CD14-positive monocyte (primary cell): ENCODE data around the gene WDPCP. TPM values are rescaled to one million over a fixed set of nuclear protein-coding genes. Genes with fewer than 3 reads are reported as not detected.

Experiments
- DNase-seq, 3 donors: peaks; one replicate each; pipeline ENCODE4 v3.0.0-alpha.2; 2011 to 2022
- H2AFZ ChIP-seq: 2 replicates; pipeline ENCODE4 v1.6.0; 2012; ENCODE audit warnings: mild to moderate bottlenecking, low read depth, low read length, inconsistent platforms; ENCODE audit not compliant: insufficient read depth, poor library complexity, severe bottlenecking
- H3K27ac ChIP-seq, 2 donors: 1 replicate in 1 of 2; 2 replicates in 1 of 2; pipeline ENCODE4 v1.5.1; 2012 to 2013; ENCODE audit warnings: low read length in 2 of 2, control low read depth in 1 of 2, inconsistent platforms in 1 of 2, low read depth in 1 of 2, mild to moderate bottlenecking in 1 of 2
- H3K27me3 ChIP-seq, 2 donors: one replicate each; pipeline versions ENCODE4 v1.6.0 to v1.6.1; 2011 to 2013; ENCODE audit warnings: low read length in 2 of 2; ENCODE audit not compliant: control insufficient read depth in 2 of 2, insufficient read depth in 2 of 2
- H3K36me3 ChIP-seq, 2 donors: replicated peaks in 1 of 2; 1 replicate in 1 of 2; 2 replicates in 1 of 2; pipeline versions ENCODE4 v1.5.1 to v1.6.1; 2012 to 2013; ENCODE audit warnings: low read length in 2 of 2, control low read depth in 1 of 2, inconsistent platforms in 1 of 2, mild to moderate bottlenecking in 1 of 2; ENCODE audit not compliant: insufficient read depth in 2 of 2, control insufficient read depth in 1 of 2
- H3K4me1 ChIP-seq, 2 donors: 1 replicate in 1 of 2; 2 replicates in 1 of 2; pipeline versions ENCODE4 v1.5.1 to v1.6.1; 2012 to 2013; ENCODE audit warnings: low read length in 2 of 2, control low read depth in 1 of 2, inconsistent platforms in 1 of 2, mild to moderate bottlenecking in 1 of 2, moderate library complexity in 1 of 2; ENCODE audit not compliant: insufficient read depth in 2 of 2, control insufficient read depth in 1 of 2
- H3K4me2 ChIP-seq: replicated peaks from 2 replicates; pipeline ENCODE3; 2012; ENCODE audit warnings: low read length, moderate library complexity, mild to moderate bottlenecking; ENCODE audit not compliant: poor library complexity, severe bottlenecking; ENCODE audit errors: extremely low read depth
- H3K4me3 ChIP-seq, 3 experiments: fragments of 200-600 bp in 1 of 3; sonication (generic) in 1 of 3; replicated peaks in 1 of 3; 1 replicate in 2 of 3; 2 replicates in 1 of 3; pipeline ENCODE4 v1.5.1; 2011 to 2013; ENCODE audit warnings: low read length in 3 of 3, mild to moderate bottlenecking in 3 of 3, control low read depth in 2 of 3, low read depth in 2 of 3, inconsistent platforms in 1 of 3, moderate library complexity in 1 of 3
- H3K79me2 ChIP-seq: 2 replicates; pipeline ENCODE4 v1.6.0; 2012; ENCODE audit warnings: mild to moderate bottlenecking, control low read depth, inconsistent platforms, low read length, moderate library complexity; ENCODE audit not compliant: insufficient read depth
- H3K9ac ChIP-seq: 2 replicates; pipeline ENCODE4 v1.6.0; 2017; ENCODE audit warnings: low read length, mild to moderate bottlenecking; ENCODE audit not compliant: insufficient read depth, poor library complexity, severe bottlenecking
- H3K9me3 ChIP-seq, 2 donors: replicated peaks in 1 of 2; 1 replicate in 1 of 2; 2 replicates in 1 of 2; pipeline versions ENCODE4 v1.5.1 to v1.6.1; 2012 to 2013; ENCODE audit warnings: low read length in 2 of 2, control low read depth in 1 of 2; ENCODE audit not compliant: control insufficient read depth in 1 of 2, insufficient read depth in 1 of 2
- H4K20me1 ChIP-seq: 2 replicates; pipeline ENCODE4 v1.6.0; 2012; ENCODE audit warnings: mild to moderate bottlenecking, low read length, control low read depth, moderate library complexity; ENCODE audit not compliant: insufficient read depth
- H3K27ac Mint-ChIP-seq, 7 donors: one replicate each; pipeline ENCODE4 v1.8.0; 2020; ENCODE audit warnings: mild to moderate bottlenecking in 7 of 7, mixed read lengths in 7 of 7, moderate library complexity in 6 of 7, inconsistent platforms in 2 of 7
- H3K27me3 Mint-ChIP-seq, 3 donors: one replicate each; pipeline ENCODE4 v1.8.0; 2021 to 2022; ENCODE audit warnings: low read depth in 3 of 3, mild to moderate bottlenecking in 3 of 3, mixed read lengths in 3 of 3, moderate library complexity in 3 of 3, inconsistent platforms in 1 of 3
- H3K36me3 Mint-ChIP-seq, 2 donors: one replicate each; pipeline ENCODE4 v1.8.0; 2020; ENCODE audit warnings: mixed read lengths in 2 of 2, inconsistent platforms in 1 of 2, mild to moderate bottlenecking in 1 of 2
- H3K4me1 Mint-ChIP-seq: one replicate; pipeline ENCODE4 v1.8.0; 2020; ENCODE audit warnings: mild to moderate bottlenecking, mixed read lengths
- H3K4me3 Mint-ChIP-seq, 2 donors: one replicate each; pipeline ENCODE4 v1.8.0; 2020; ENCODE audit warnings: mild to moderate bottlenecking in 2 of 2, mixed read lengths in 2 of 2, moderate library complexity in 1 of 2
- H3K9me3 Mint-ChIP-seq, 7 donors: one replicate each; pipeline ENCODE4 v1.8.0; 2020 to 2022; ENCODE audit warnings: mixed read lengths in 7 of 7, mild to moderate bottlenecking in 6 of 7, moderate library complexity in 6 of 7, inconsistent platforms in 2 of 7
- WGBS: methylation state at CpG from one replicate; pipeline ENCODE4 v1.1.5; 2013; ENCODE audit warnings: missing lambda C conversion rate; ENCODE audit not compliant: insufficient coverage; 5-methylcytosine and 5-hydroxymethylcytosine counted together
- intact Hi-C, 2 donors: fragments of 100-400 bp; cut with micrococcal nuclease; formaldehyde crosslinking; loops; one replicate each; pipeline versions ENCODE4 v1.15.0 to v1.15.1; 2023
- polyA plus RNA-seq, 3 donors: library from polyadenylated mRNA; depleted of rRNA in 1 of 3; unstranded in 2 of 3; stranded (reverse) in 1 of 3; fragments of 300-500 nt in 2 of 3; fragments of >200 nt in 1 of 3; fragmentation: Illumina TruSeq in 2 of 3; gene quantifications; 1 replicate in 2 of 3; 2 replicates in 1 of 3; pipeline ENCODE4 v1.2.3, GENCODE V29; 2012 to 2021
- TF ChIP-seq, protein P1 (sequence below): fragments of 200-600 bp; IDR thresholded peaks from one replicate; pipeline ENCODE4 v1.8.0; 2022; ENCODE audit warnings: antibody characterized with exemption, mild to moderate bottlenecking

Gene WDPCP
- polyA plus RNA-seq, 3 donors = 3.3 to 5.2 (median 3.7) TPM

DNA sequence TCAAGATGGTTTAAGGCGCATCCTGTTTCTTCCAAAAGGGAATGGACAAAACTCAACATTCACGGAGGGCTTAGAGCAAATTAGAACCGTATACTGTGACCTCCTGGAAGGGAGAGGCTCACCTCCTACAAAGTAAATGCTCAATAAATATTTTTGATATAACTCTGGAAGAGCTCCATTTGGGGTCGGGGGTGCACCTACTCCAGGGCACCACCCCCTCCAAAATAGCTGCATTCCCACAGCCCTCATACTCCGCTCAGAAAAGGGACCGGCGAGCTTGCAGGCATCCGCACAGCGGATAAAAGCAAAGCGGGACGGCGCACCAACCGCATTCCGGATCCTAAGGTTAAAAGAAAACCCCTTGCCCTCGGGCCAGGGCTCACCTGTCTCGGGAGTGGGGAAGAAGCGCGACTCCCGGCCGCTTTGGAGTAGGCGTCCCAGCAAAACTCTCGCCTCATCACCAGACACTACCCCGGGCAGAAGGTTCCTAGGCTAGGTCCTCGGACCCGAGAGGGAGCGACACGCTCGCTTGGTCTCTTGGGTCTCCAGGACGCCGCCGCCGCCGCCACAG is 378 bp downstream of the WDPCP start:
- peak overlapping the region; percentile 83 for H3K9ac ChIP-seq
- intact Hi-C loops = loop anchor here (5.0 to 10.0 kb wide), 3 partner anchors 254 to 883 kb away; partner anchors contain the start of genes UGP2 (in 2 of the 2) and EHBP1 (in 1 of the 2)
- Mint-ChIP-seq H3K4me3 (peak overlapping the region; percentile 99), H3K36me3 (peaks cover 0 to 1% of the 10 kb centered on the region in 2 donors), H3K27me3 (peaks cover 0 to 1% (median 0%) of the 10 kb centered on the region in 3 donors), H3K27ac (peak overlapping the region; percentile 98 to 100 (median 99)), H3K4me1 (peaks cover 38% of the 10 kb centered on the region), H3K9me3 (no peaks in the 10 kb centered on the region)
- peaks cover 62% of the 10 kb centered on the region for H3K79me2 ChIP-seq
- H2AFZ ChIP-seq = peak overlapping the region; percentile 100
- TF ChIP-seq, protein P1, sequence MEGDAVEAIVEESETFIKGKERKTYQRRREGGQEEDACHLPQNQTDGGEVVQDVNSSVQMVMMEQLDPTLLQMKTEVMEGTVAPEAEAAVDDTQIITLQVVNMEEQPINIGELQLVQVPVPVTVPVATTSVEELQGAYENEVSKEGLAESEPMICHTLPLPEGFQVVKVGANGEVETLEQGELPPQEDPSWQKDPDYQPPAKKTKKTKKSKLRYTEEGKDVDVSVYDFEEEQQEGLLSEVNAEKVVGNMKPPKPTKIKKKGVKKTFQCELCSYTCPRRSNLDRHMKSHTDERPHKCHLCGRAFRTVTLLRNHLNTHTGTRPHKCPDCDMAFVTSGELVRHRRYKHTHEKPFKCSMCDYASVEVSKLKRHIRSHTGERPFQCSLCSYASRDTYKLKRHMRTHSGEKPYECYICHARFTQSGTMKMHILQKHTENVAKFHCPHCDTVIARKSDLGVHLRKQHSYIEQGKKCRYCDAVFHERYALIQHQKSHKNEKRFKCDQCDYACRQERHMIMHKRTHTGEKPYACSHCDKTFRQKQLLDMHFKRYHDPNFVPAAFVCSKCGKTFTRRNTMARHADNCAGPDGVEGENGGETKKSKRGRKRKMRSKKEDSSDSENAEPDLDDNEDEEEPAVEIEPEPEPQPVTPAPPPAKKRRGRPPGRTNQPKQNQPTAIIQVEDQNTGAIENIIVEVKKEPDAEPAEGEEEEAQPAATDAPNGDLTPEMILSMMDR = no peak
- H3K27ac ChIP-seq = peak overlapping the region; percentile 94 to 96
- no peaks in the 10 kb centered on the region for H3K36me3 ChIP-seq
- H3K4me3 ChIP-seq = peak overlapping the region; percentile 65 to 90 (median 66)
- 0% methylated on average over 31 of the region's 33 CpGs for WGBS
- H3K9me3 ChIP-seq = no peaks in the 10 kb centered on the region
- peaks cover 36 to 44% of the 10 kb centered on the region in 2 donors for H3K4me1 ChIP-seq
- DNase-seq = peak in 1 of 3 donors; percentile 4
- H3K27me3 ChIP-seq = no peaks in the 10 kb centered on the region
- peaks cover 13% of the 10 kb centered on the region for H4K20me1 ChIP-seq
- H3K4me2 ChIP-seq = peak overlapping the region; percentile 98

DNA sequence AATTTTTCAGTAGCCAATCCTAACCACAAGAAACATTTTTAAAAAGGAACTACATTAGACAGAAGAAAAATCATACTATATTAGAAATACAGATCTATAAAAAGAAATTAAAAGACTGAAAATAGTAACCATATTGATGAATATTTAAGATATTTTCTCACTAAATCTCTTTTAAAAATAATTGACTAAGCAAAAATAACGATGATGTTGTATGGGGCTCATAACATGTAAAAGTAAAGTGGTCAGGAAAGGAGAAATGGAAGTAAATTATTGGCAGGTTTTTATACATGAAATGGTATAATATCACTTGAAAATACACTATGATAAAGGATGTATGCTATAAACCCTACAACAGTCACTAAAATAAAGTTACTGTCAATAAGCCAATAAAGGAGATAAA is 5.4 kb downstream of the WDPCP start:
- intact Hi-C loops = loop anchor here (10.0 kb wide), 2 partner anchors 262 to 878 kb away; partner anchors contain the start of genes EHBP1 (in 1 of the 2) and UGP2 (in 1 of the 2)
- Histone ChIP-seq H3K9me3 (no peaks in the 10 kb centered on the region), H3K36me3 (no peaks in the 10 kb centered on the region), H3K4me2 (no peak overlapping the region), H3K9ac (no peak overlapping the region), H3K27ac (no peak overlapping the region), H4K20me1 (no peaks in the 10 kb centered on the region), H3K4me1 (peaks cover 5 to 10% of the 10 kb centered on the region in 2 donors), H3K79me2 (peaks cover 42% of the 10 kb centered on the region), H3K27me3 (no peaks in the 10 kb centered on the region), H3K4me3 (no peak overlapping the region), H2AFZ (no peak overlapping the region)
- H3K9me3 Mint-ChIP-seq = no peaks in the 10 kb centered on the region
- H3K27me3 Mint-ChIP-seq = peaks cover 0 to 2% (median 0%) of the 10 kb centered on the region in 3 donors
- no peak for DNase-seq
- peaks cover 0 to 3% of the 10 kb centered on the region in 2 donors for H3K36me3 Mint-ChIP-seq
- H3K27ac Mint-ChIP-seq = no peak overlapping the region
- no CpG with 5 or more reads among the region's 1 CpG for WGBS
- TF ChIP-seq, protein P1 = no peak
- H3K4me1 Mint-ChIP-seq = peaks cover 19% of the 10 kb centered on the region
- no peak overlapping the region for H3K4me3 Mint-ChIP-seq
